Coronary artery (tissue), 2 donors: ENCODE measurements around the gene CDH4.

Experiments used
- DNase-seq: peaks from one replicate; pipeline ENCODE4 v3.0.0-alpha.2; 2017; ENCODE audit warnings: low spot score
- H3K27ac ChIP-seq, 2 donors: fragments of 200-600 bp; sonication (generic); one replicate each; pipeline ENCODE4 v1.5.1; 2016 to 2019
- H3K4me3 ChIP-seq: fragments of 200-600 bp; sonication (generic); 2 replicates; pipeline ENCODE4 v1.5.1; 2016; ENCODE audit warnings: mild to moderate bottlenecking, moderate library complexity
- CTCF ChIP-seq: fragments of 200-600 bp; sonication (generic); IDR thresholded peaks from one replicate; pipeline ENCODE4 v1.5.1; 2019; ENCODE audit warnings: antibody characterized with exemption

Gene CDH4

GRCh38 chr20:61497029-61497627 is 245.1 kb downstream of the CDH4 start:
- no peak for DNase-seq
- Histone ChIP-seq H3K27ac (no peak overlapping the region), H3K4me3 (no peak overlapping the region)
- no peak for TF ChIP-seq CTCF

- TF ChIP-seq CTCF: no peak
- Histone ChIP-seq H3K4me3 (no peak overlapping the region), H3K27ac (no peak overlapping the region)
- DNase-seq: no peak
Observed at GRCh38 chr20:61499859-61500554, 247.9 kb downstream of the CDH4 start.

- no peak for TF ChIP-seq CTCF
- no peak overlapping the region for H3K4me3 ChIP-seq
- no peak for DNase-seq
- no peak overlapping the region for H3K27ac ChIP-seq
Observed at GRCh38 chr20:61500791-61501321, 248.8 kb downstream of the CDH4 start.

- no peak overlapping the region for H3K27ac ChIP-seq
- no peak for TF ChIP-seq CTCF
- no peak overlapping the region for H3K4me3 ChIP-seq
- DNase-seq: no peak
Observed at GRCh38 chr20:61502433-61502832, 250.4 kb downstream of the CDH4 start.

GRCh38 chr20:61503106-61503505 is 251.0 kb downstream of the CDH4 start:
- H3K4me3 ChIP-seq: no peak overlapping the region
- H3K27ac ChIP-seq: no peak overlapping the region
- TF ChIP-seq CTCF: no peak

GRCh38 chr20:61505508-61505907 is 253.4 kb downstream of the CDH4 start:
- H3K4me3 ChIP-seq: no peak overlapping the region

More at GRCh38 chr20:61503106-61503505, 251.0 kb downstream of the CDH4 start:
- no peak for DNase-seq

More at GRCh38 chr20:61505508-61505907, 253.4 kb downstream of the CDH4 start:
- no peak for DNase-seq
- no peak overlapping the region for H3K27ac ChIP-seq
- TF ChIP-seq CTCF: no peak
